ENCODE measurements around the gene SAMHD1.
"Not testable (repeated sequence)": the region's sequence is repeated elsewhere in the genome, so short reads cannot be mapped to it uniquely, and the experiment has no call there.

SAMHD1 gene

DNA sequence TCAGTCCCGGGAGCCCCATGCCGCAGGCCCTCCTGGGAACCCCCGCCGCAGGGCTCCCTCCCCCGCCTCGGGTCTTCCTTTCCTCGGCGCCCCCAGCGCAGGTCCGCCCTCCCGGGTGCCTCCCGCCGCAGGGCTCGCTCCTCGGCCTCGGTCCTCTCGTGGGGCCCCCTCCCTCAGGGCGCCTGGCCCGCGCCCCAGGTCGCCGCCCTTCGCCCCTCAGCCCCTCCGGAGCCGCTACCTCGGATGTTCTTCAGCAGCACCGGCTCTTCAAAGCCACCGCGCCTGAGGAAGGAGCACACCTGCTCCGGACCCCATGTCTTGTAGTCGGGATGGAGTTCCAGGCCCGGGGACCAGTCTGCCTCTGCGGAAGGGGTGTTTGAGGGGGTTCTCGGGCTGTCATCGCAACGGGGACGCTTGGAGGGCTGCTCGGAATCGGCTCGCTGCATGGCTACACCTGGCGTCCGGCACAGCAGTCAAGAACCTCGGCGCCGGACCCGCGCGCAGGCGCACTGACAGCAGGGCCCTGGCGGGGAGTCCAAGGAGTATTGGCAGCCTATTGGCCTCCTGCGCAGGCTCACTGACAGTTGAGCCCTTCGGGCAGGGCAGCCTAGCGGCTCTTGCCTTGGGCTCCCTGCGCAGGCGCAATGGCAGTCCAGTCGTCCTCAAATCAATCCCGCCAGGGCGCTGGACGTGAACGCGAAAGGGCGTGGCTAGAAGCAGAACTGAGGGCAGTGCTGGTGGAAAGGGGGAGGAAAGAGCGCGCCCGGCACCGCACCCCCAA lies at the start of gene SAMHD1:
SAMHD1 (minus strand) TSS at position 511 of the 781 bp plus-strand sequence; CDS start at position 446, 65 bp downstream.
- peak; percentile 80 for DNase-seq (ENCODE audit: low read depth)

DNA sequence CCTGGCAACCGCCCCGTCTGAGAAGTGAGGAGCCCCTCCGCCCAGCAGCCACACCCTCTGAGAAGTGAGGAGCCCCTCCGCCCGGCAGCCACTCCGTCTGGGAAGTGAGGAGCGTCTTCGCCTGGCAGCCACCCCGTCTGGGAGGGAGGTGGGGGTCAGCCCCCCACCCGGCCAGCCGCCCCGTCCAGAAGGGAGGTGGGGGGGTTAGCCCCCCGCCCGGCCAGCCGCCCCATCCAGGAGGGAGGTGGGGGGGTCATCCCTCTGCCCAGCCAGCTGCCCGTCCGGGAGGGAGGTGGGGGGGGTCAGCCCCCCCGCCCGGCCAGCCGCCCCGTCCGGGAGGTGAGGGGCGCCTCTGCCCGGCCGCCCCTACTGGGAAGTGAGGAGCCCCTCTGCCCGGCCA lies 48.7 kb upstream of the SAMHD1 start:
- DNase-seq (ENCODE audit: low read depth) = not testable (repeated sequence)

DNA sequence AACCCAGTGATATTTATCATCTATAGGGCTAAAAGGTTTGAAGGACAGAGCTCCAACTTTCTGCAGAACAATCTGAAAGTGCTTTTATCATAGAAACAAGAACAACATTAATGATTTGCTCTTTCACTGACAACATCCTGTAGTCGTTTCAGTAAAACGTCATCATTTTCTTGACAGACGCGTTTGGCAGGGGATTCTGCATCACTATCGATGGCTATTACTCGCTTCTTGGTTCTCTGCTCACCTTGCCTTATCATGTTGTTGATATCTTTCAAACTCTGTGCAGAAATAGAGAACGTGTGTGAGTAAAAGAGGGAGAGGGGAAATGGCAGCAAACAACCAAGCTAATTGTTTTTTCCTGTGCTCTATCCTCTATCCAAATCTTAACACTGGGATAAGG lies 47.1 kb upstream of the SAMHD1 start:
- no peak for DNase-seq (ENCODE audit: low read depth)

DNA sequence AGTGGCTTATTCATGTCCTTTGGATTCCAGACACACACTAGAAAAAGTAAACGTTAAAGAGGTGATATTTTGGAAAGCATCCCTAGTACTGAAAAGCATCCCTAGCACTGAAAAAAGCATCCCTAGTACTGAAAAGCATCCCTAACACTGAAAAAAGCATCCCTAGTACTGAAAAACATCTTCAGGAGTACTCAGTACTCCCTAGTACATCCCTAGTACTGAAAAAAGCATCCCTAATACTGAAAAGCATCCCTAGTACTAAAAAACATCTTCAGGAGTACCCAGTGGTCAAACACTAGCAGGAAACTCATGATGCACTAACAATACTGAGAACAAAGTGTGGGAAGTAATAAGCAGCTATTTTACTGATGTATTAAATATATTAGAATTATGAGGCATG lies 45.6 kb upstream of the SAMHD1 start:
- no peak for DNase-seq (ENCODE audit: low read depth)

DNA sequence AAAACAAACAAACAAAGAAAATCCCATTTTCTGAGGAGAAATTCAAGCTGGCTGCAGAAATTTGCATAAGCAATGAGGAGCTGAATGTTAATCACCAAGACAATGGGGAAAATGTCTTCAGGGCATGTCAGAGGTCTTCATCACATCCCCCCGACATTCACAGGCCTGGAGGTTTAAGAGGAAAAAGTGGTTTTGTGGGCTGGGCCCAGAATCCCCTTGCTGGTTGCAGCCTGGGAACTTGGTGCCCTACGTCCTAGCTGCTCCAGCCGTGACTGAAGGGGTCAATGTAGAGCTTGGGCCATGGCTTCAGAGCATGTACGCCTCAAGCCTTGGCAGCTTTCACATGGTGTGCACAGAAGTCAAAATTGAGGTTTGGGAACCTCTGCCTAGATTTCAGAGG lies 42.7 kb upstream of the SAMHD1 start:
- not testable (repeated sequence) for DNase-seq (ENCODE audit: low read depth)

DNA sequence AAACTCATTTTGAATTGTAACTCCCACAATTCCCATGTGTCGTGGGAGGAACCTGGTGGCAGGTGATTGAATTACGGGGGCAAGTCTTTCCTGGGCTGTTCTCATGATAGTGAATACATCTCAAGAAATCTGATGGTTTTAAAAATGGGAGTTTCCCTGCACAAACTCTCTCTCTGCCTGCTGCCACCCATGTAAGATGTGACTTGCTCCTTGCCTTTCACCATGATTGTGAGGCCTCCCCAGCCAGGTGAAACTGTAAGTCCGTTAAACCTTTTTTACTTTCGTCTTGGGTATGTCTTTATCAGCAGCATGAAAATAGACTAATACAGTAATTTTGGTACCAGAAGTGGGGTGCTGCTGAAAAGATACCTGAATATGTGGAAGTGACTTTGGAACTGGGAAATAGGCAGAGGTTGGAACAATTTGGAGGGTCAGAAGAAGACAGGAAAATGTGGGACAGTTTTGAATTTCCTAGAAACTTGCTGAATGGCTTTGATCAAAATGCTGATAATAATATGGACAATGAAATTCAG lies 41.4 kb upstream of the SAMHD1 start:
- no peak for DNase-seq (ENCODE audit: low read depth)

DNA sequence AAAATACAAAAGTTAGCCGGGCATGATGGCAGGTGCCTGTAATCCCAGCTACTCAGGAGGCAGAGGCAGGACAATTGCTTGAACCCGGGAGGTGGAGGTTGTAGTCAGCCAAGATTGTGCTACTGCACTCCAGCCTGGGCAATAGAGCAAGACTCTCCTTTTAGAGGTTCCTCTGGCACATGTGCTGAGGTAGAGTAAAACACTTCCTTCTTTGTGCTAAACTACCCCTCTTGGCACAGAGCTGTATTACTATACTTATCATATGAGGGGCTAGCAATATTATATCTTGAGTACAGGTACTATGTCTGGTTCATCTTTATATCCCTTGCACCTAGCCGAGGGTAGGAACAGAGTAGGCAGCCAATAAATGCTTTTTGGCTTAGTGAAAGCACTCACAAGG lies 40.2 kb upstream of the SAMHD1 start:
- DNase-seq (ENCODE audit: low read depth) = no peak

DNA sequence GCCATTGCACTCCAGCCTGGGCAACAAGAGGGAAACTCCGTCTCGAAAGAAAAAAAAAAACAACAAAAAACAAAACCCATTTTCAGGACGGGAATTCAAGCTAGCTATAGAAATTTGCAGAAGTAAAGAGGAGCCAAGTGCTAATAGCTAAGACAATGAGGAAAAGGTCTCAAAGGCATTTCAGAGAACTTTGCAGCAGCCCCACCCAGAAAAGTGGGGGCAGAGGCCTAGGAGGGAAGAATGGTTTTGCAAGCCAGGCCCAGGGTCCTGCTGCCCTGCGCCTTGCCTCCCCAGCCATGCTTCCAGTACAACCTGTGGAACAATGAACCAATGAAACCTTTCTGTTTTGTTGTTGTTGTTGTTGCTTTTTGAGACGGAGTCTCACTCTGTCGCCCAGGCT lies 38.3 kb upstream of the SAMHD1 start:
- no peak for DNase-seq (ENCODE audit: low read depth)

DNA sequence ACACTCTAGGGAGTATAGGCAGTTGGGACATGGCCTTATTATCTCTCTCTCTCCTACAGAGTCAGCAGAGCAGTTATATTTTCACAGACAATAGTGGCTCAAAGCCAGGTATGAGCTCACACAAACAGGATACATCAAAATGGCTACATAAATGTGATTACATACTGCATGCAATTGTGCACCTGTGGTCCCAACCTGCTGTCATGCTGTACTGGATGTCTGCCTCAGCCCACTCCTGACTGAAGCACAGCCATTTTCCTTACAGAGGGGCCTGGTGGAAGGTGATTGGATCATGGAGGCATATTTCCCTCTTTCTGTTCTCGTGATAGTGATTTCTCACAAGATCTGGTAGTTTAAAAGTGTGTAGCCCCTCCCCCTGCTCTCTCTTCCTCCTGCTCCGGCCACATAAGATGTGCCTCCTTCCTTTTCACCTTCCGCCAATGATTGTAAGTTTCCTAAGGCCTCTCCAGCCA lies 37.0 kb upstream of the SAMHD1 start:
- DNase-seq (ENCODE audit: low read depth) = no peak

DNA sequence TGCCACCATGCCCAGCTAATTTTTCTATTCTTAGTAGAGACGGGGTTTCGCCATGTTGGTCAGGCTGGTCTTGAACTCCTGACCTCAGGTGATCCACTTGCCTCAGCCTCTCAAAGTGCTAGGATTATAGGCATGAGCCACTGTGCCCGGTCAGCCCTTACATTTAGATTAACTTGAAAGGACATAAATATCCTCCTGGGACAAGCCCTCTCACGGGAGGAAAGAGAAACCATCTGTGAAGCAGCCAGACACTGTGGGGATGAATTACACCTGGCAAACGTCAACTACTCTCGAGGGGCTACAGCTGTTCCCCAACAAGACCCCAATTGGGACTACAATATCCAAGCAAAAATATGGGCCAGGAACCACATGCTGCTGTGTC lies 32.7 kb upstream of the SAMHD1 start:
- DNase-seq (ENCODE audit: low read depth) = no peak

DNA sequence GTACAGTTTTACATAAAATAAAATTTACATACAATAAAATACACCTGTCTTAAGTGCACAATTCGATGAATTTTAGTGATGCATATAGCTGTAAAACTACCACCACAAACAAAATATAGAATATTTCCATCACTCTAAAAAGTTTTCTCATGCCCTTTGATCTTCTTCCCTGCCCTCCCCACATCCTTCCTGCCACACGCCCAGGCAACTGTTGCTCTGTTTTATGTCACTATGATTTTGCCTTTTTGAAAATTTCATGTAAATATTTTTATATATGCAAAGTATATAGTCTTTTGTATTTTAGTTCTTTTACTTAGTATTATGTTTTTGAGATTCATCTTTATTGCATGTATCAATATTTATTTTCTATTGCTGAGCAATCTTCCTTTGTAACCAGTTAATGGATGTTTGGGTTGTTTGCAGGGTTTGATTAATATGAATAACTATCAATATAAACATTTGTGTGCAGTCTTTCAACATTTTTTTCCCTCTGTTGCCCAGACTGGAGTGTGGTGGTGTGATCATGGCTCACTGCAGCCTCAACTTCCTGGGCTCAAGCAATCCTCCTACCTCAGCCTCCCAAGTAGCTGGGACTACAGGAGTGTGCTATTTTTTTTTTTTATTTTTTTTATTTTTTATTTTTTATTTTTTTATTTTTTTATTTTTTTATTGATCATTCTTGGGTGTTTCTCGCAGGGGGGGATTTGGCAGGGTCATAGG lies 23.8 kb upstream of the SAMHD1 start:
- DNase-seq (ENCODE audit: low read depth) = no peak

DNA sequence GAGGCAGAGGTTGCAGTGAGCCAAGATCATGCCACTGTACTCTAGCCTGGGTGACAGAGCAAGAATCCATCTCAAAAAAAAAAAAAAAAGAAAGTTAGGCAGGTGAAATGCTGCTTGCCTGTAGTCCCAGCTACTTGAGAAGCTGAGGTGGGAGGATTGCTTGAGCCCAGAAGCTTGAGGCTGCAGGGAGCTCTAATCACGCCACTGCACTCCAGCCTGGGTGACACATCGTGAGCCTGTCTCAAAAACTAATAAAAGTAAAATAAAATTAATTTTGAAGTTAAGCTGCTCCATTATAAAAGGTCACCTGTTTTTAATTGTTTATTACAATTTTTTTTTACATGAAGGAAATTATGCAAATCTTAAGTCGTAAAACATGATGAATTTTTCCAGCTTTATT lies 23.2 kb upstream of the SAMHD1 start:
- DNase-seq (ENCODE audit: low read depth) = no peak

DNA sequence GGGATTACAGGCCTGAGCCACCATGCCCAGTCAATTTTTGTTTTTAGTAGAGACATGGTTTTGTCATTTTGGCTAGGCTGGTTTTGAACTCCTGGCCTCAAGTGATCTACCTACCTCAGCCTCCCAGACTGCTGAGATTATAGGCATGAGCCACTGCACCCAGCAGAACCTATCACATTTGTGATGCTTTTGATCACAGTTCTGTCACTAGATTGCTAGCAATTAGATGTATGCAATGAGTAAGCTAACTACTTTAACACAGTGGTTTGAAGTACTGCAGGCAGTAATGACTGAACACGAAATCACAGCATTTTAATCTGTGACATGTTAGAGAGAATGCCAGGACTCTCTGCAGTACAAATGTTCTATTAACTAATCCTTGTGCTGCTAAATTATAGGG lies 19.6 kb upstream of the SAMHD1 start:
- no peak for DNase-seq (ENCODE audit: low read depth)

DNA sequence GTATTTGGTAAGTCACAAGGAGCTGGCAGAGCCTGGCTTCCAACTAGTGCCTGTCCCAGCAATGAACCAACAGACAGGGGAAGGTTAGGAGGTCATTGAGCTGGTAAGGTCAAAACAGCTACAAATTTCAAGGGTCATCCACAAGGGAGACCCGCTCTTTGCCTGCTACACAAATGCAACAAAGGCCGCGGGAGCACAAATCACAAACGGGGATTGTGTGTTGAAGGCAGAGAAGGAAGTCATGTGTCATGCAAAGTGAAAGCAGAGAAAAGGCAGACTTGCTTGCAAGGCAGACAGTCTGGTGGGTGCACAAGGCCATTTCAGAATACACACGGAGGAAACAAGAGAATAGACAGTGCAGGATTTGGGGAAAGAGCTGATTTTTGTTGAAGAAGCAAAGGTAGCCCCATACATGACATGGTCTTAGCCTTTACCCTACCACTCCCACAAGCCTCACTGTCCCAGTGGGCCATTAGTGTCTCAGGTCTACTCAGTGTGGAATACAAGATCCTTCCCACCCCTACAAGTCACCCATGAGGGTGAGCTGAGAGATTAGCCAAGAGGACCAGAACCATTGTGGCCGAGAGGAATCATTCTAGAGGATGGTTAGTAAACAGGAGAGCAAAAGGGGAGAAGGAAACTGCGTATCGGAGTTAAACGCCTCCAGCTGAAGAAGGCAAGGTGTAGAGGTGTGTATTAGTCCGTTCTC lies 18.1 kb upstream of the SAMHD1 start:
- no peak for DNase-seq (ENCODE audit: low read depth)

DNA sequence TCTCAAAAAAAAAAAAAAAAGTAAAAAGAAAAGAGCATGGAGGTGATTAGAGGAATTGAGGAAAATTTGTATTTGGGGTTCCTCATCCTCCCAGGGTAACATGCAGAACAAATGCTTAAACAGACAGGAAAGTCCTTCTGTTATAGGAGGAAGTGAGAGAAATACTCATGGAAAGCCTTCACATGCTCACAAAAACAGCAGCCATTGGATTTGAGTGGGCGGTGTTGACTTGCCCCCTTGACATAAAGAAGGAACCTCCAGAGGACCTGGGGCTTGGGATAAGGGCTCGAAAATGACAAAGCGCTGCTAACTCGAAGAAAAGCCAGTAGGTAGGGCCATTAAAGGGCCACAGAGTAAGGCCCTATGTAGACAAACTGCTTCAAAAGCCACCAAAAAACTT lies 17.5 kb upstream of the SAMHD1 start:
- no peak for DNase-seq (ENCODE audit: low read depth)

DNA sequence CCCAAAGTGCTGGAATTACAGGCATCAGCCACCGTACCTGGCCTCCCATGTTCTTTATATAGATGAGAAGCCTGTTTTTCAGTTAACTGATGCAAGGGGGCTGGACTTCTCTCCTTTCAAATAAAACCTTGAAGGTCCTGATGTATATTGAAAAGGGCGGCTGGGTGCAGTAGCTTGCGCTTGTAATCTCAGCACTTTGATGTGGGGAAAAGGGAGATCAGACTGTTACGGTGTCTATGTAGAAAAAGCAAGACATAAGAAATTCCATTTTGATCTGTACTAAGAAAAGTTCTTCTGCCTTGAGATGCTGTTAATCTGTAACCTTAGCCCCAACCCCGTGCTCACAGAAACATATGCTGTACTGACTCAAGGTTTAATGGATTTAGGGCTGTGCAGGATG lies 16.1 kb upstream of the SAMHD1 start:
- no peak for DNase-seq (ENCODE audit: low read depth)

DNA sequence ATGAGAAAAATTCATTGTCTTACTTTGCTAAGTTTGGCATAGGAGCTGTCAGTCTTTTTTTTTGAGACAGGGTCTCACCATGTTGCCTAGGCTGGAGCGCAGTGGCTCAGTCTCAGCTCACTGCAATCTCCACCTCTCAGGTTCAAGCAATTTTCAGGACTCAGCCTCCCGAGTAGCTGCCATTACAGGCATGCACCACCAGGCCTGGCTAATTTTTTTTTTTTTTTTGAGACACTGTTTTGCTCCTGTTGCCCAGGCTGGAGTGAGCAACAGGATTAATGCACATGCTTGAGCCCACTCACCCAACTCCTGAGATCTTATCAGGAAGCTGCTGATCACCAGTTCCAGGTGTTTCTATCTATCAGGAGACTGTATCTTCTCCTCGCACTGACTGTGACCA lies 15.5 kb upstream of the SAMHD1 start:
- not testable (repeated sequence) for DNase-seq (ENCODE audit: low read depth)

DNA sequence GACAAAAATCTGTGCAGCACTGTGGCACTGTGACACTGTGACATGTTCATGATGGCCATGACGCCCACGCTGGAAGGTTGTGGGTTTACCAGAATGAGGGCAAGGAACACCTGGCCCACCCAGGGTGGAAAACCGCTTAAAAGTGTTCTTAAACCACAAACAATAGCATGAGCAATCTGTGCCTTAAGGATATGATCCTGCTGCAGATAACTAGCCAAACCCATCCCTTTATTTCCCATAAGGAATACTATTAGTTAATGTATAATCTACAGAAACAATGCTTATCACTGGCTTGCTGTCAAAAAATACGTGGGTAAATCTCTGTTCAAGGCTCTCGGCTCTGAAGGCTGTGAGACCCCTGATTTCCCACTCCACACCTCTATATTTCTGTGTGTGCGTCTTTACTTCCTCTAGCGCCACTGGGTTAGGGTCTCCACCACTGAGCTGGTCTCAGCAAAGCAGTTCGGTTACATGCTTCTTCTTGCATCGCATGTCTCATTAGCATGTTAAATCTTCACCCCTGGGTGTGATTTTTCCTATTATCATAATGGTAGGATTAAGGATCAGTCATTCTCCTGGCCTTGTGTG lies 10.9 kb upstream of the SAMHD1 start:
- not testable (repeated sequence) for DNase-seq (ENCODE audit: low read depth)

DNA sequence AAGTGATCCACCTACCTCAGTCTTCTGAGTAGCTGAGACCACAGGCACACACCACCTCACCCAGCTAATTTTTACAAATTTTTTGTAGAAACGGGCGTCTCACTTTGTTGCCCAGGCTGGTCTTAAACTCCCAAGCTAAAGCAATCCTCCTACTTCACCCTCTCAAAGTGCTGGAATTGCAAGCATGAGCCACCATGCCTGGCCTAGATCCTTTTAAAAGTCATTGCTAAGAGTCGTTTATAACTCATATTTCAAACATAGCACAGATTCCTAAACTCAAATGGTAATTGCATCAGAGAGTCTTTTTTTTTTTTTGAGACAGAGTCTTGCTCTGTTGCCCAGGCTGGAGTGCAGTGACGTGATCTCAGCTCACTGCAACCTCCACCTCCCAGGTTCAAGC lies 7.7 kb upstream of the SAMHD1 start:
- no peak for DNase-seq (ENCODE audit: low read depth)

DNA sequence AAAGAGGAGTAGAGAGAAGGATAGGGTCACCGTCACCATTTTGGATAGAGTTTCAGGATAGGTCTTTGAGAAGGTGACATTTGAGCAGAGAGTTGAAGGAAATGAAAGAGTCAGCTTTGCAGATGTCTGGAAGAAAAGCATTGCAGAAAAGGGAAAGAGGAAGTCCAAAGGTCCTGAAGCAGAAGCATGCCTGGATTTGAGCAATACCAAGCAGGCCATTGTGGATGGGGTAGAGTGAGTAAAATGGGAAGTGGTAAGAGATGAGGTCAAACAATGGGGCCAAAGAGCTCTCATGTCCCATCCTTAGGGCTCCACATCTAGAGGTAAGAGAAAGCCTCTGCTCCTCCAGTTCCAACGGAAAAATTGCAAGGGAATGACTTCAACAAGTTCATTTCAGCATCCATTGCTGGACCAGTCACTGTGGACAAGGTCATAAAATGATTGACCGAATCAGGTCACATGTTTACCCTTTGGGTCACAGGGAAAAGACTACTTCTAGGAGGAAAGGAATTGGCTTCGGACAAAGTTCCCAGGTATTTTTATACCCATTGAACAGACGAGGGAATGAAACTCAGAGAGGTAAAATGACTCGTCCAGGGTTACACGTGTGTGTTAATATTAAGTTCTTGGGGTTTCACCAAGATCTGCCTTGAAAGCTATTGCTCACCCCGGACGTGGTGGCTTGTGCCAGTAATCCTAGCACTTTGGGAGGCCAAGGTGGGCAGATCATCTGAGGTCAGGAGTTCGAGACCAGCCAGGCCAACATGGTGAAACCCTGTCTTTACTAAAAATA lies 6.6 kb upstream of the SAMHD1 start:
- no peak for DNase-seq (ENCODE audit: low read depth)

DNA sequence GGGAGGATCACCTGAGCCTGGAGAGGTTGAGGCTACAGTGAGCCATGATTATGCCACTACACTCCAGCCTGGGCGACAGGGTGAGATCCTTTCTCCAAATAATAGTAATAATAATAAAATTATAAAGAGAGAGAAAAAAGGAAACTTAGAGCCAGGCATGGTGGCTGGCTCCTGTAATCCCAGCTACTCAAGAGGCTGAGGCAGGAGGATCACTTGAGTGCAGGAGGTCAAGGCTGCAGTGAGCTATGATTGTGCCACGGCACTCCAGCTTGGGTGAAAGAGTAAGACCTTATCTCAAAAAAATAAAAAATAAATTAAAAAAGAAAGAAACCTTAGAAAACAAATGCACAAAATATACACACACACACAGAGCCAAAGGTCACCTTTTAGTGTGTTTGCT lies 5.2 kb upstream of the SAMHD1 start:
- DNase-seq (ENCODE audit: low read depth) = no peak
